Astrocyte of the spinal cord (primary cell): ENCODE measurements around the gene MDM1.

Experiments
- DNase-seq: peaks from one replicate; pipeline ENCODE4 v3.0.0; 2011; ENCODE audit warnings: low read depth, low spot score
- H3K4me3 ChIP-seq: 2 replicates; pipeline ENCODE4 v1.5.1; 2011; ENCODE audit warnings: low read depth, mild to moderate bottlenecking, low read length, moderate library complexity
- in situ Hi-C: cut with HindIII; loops from 2 replicates; pipeline ENCODE4 v1.10.0; 2017; ENCODE audit warnings: low sequenced_read_pairs
- TF ChIP-seq, protein P1 (sequence below): IDR thresholded peaks from 2 replicates; pipeline ENCODE4 v1.5.1; 2012; ENCODE audit warnings: low read depth, mild to moderate bottlenecking, low read length, inconsistent platforms

The MDM1 gene

DNA sequence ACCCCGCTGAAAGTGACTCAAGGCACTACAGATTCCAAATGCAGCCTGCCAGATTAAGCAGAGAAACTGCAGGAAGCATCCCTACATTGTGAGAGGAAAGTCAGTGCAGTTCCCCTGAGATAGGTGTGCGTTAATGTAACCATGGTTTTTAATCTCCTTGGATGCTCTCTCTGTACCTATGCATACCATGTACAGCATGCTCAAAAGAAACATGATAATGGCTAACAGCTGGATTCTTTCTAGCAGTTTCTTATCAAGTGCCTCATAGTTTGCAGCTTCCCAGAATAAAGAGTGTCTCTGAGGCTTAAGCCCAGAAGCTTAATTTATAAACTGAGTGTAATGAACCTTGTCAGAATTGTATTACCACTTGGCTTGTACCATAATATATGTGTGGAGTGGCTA, 17.1 kb upstream of the MDM1 start:
- in situ Hi-C loops = no loop called here
- H3K4me3 ChIP-seq = no peak overlapping the region
- TF ChIP-seq, protein P1, sequence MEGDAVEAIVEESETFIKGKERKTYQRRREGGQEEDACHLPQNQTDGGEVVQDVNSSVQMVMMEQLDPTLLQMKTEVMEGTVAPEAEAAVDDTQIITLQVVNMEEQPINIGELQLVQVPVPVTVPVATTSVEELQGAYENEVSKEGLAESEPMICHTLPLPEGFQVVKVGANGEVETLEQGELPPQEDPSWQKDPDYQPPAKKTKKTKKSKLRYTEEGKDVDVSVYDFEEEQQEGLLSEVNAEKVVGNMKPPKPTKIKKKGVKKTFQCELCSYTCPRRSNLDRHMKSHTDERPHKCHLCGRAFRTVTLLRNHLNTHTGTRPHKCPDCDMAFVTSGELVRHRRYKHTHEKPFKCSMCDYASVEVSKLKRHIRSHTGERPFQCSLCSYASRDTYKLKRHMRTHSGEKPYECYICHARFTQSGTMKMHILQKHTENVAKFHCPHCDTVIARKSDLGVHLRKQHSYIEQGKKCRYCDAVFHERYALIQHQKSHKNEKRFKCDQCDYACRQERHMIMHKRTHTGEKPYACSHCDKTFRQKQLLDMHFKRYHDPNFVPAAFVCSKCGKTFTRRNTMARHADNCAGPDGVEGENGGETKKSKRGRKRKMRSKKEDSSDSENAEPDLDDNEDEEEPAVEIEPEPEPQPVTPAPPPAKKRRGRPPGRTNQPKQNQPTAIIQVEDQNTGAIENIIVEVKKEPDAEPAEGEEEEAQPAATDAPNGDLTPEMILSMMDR = no peak
- DNase-seq = no peak

DNA sequence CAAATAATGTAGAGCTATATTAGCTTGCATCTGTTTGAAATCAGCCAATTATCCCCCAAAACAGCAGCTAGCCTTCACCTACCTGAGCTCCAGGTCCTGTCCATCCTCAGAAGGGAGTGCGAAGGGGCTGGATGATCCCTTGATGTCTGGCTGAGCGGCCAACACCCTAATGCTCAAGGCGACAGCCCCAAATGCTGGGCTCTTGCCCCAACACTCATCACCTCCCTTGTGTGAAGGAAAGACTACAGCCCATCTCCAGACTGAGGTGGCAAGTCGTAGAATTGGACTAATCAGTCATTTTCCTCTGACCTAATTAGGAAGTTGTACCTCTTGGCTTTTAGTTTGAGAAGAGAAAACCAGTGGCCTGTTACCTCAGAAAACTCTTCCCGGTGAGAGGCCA, 16.3 kb upstream of the MDM1 start:
- H3K4me3 ChIP-seq = no peak overlapping the region
- TF ChIP-seq, protein P1 = no peak
- in situ Hi-C loops = no loop called here
- DNase-seq = no peak

DNA sequence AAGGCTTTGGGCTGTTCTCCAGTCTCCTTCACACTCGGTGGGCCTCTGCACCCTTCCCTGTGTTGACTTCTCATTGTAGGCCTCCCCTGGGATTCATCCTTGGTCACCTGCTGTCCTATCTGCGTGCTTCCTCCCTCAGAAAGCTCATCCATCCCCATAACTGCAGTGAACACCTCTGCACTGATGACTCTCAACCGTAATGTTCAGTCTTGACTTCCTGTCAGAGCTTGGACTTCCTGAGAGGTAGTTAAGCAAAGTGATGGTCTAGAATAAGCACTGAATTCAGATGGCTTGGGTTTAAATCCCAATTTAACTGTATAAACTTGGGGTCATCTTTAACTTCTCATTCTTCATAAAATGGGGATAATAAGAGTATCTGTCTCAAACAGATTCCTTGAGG, 13.6 kb upstream of the MDM1 start:
- no peak overlapping the region for H3K4me3 ChIP-seq
- TF ChIP-seq, protein P1 = no peak
- in situ Hi-C loops = no loop called here
- DNase-seq = no peak

DNA sequence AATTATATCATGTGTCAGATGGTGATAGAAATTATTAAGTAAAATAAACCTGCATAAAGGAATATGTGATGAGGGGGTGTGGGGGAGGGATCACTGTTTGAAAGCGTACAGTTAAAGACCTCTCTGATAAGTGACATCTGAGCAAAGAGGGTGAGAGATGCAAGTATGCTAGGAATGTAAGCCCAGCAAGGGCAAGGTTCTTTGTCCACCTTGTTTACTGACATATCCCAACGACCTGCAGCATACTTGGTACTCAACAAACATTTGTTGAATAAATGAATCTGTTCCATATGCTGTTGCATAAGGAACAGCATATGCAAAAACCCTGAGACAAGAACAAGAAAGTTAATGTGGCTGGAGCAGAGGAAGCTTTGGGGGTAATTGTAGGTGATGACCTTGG, 12.0 kb upstream of the MDM1 start:
- in situ Hi-C loops = no loop called here
- no peak for DNase-seq
- TF ChIP-seq, protein P1 = no peak
- no peak overlapping the region for H3K4me3 ChIP-seq

DNA sequence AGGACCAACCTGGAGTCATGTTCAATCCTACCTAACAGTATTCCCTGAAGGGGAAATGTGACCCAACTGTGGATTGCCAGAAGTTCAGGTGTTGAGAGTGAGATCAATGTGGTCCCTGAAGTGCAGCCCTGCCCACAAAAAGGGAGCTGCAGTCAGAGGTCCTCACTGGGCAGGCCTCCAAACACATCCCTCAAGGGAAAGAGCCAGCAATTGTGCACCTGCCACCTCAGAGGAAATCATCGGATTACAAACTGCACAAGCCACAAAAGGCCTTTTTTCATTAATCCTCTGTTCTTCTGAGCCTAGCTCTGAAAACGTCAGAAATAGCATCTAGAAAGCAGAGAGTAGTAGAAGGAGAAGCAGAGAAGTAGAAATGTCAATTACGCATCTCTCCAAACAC, 10.8 kb upstream of the MDM1 start:
- TF ChIP-seq, protein P1 = no peak
- in situ Hi-C loops = no loop called here
- no peak for DNase-seq
- no peak overlapping the region for H3K4me3 ChIP-seq

DNA sequence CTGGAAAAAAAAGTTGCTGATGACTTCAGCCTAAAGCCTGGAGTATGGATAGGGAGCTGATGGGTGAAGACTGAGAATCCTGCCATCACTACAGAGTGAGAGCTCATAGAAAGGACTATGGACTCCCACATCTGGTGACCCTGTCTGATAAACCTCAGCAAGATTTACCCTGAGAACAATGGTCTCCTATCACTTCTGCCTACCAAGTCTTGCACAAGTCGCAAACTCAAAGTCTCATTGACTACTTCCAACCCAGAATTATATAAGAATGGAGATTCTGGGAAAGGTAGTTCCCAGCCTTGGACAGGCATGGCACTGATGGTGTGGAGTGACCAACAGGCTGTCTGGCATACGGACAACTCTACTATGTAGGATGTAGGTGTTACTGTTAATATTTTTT, 9.7 kb upstream of the MDM1 start:
- TF ChIP-seq, protein P1 = no peak
- in situ Hi-C loops = no loop called here
- DNase-seq = no peak
- no peak overlapping the region for H3K4me3 ChIP-seq

DNA sequence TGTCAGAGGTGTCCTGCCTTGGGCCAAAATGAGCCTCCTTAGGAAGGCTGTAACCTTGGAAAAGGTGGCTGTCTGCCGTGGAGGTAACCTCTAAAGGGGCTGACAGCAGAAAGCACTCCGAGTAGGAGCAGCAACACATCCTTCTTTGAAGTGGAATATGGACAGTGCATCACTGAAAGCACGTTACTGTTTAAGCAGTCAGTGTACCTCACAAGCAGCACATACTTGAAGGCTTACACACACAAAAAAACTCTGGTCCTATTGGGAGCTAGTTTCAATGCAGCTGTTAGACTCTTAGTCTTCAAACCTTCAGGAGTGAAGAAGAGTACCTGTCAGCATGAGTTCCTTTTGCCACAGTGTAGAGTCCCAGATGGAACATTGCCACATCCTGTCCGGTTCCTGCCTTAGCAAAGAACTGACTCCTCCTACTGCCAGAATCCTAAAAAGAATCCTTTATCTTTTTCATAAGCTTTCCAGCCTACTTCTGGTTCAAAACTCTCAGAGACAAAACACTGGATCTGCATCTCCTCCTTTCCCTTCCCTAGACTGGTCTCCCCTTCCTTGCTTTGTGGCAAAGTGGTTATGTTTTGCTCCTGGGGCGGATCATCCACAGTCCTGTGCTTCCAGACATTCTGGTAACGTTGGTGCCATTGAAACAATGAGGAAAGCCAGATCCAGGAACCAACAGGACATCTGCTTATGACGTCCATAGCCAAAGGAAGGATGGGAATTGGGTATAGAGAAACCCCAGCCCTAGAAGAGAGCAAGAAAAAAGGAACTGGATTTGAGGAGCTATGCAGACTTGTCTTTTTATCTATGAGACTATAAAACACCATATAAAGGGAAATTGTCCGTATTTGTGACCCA, 8.5 kb upstream of the MDM1 start:
- in situ Hi-C loops = no loop called here
- no peak overlapping the region for H3K4me3 ChIP-seq
- no peak for DNase-seq
- TF ChIP-seq, protein P1 = no peak
